CD4-positive, alpha-beta T cell treated with Interleukin-4 for 1 hour (primary cell): Measurements from ENCODE around the gene TMEM187.

Experiments used
- DNase-seq, 2 donors: peaks; one replicate each; pipeline ENCODE4 v3.0.0-alpha.2; 2020 to 2022

Gene TMEM187

DNA sequence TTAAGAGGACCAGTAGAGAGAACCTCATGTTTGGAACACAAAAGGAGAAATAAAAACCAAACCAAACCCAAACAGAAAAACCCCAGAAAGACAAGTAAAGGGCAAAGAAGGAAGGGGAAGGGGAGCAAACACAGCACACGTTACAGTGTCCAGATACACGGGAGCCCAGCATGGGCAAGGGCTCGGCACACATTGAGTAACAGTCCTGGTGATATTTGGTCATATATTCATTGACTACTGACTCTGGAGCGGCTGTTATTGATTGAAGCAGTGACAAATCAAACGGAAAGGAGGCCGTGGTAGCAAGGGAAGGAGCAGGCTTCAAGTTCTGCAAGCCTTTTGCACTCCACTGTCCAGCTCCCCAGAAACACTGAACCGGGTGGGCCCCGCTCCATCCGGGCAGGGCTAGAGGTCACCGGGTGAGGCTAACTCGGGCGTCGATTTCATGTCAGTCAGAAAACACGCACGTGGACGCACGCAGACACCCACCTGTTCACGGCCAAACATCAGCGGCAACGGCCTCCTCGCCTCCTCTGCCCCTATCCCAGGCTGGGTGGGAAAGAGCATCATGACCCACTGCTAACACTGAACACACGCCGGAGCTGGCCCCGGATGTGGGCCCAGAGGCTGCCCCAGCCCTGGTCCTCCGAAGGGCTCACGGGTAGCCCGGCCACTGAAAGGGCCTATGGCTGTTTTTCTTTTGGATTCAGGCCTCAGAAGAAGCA is 50.9 kb downstream of the TMEM187 start:
- no peak for DNase-seq

DNA sequence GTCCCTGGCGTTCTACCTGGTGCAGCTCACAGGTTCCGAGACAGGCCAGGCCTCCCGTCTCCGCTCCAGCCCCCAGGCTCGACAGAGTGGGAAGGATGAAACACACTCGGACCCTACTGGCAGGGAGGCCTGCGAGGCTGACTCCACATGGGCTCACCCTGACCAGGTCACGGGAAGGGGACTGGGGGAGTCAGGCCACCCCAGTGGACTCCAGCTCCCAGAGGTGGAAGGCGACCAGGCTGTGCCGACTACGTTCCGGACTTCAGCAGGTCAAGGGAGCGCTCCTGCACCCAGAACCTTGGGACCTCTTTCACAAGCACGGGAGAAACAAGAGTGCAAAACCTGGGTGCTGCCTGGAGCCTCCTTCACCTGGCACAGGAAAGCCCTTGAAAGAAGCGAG is 51.7 kb downstream of the TMEM187 start:
- no peak for DNase-seq

GRCh38 chrX:154025230-154025629 is 52.7 kb downstream of the TMEM187 start:
- no peak for DNase-seq

- no peak for DNase-seq
These were observed 53.8 kb downstream of the TMEM187 start for GRCh38 chrX:154026136-154027021.

DNA sequence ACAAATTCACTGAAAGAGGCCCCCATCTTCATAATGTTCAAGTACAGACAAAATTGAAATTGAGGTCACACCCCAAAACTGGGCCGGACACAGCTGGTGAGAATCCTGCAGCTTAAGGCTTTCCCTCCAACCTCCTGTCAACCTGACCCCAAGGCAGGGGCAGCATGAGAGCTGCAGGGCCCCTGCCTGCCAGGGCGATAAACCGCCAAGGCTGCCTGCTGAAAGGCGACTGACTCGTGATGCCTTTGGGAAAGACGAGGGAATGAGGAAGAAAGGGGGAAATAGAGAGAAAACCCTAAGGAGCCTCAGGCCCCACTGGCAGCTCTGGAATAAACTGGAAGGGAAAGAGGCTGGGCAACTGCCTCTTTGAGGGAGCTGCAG is 54.5 kb downstream of the TMEM187 start:
- no peak for DNase-seq

GRCh38 chrX:154027986-154028385 is 55.4 kb downstream of the TMEM187 start:
- no peak for DNase-seq

DNA sequence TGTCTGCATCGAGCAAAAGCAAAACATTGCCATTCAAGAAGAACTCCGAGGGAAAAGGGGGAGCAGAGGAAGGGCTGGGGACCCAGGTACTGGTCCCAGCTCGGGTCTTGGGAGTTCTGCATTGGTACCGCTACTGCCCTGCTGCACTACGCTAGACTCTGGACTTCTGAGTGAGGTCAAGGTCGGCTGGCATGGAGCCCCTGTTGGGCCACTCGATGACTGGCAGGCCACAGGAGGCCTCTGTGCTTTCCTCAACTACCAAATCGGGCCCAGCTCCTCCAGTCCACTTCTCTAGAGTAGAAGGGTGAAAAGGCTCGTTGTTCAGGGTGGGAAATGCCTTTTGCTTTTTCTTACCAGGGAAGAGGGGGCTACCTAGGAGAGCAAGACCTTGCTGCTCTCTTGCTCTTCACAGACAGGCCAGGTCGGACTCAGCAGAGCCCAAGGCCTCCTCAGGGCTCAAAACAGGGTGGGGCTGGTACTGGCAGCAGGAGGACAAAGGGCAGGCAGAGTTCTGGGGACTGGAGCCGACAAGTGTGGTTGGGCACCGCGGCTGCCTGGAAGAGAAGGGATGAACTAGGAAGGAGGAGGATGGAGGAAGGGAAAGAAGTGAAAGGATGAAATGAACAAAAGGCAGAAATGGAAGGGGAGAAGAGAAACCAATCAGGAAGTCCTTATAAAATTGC is 56.1 kb downstream of the TMEM187 start:
- DNase-seq: no peak

- no peak for DNase-seq
These were observed 56.9 kb downstream of the TMEM187 start for GRCh38 chrX:154029439-154029838.

GRCh38 chrX:154030266-154030665 is 57.7 kb downstream of the TMEM187 start:
- DNase-seq: no peak

DNA sequence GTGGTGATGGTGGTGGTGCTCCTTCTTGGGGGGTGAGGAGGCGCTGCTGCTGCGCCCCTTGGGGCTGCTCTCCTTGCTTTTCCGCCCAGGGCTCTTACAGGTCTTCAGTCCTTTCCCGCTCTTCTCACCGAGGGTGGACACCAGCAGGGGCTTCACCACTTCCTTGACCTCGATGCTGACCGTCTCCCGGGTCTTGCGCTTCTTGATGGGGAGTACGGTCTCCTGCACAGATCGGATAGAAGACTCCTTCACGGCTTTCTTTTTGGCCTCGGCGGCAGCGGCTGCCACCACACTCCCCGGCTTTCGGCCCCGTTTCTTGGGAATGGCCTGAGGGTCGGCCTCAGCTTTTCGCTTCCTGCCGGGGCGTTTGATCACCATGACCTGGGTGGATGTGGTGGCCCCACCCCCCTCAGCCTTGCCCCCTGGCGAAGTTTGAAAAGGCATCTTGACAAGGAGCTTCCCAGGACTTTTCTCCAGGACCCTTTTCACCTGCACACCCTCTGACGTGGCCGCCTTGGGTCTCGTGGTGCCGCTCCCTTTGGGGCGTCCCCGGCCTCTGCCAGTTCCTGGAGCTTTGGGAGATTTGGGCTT is 58.3 kb downstream of the TMEM187 start:
- DNase-seq: no peak

GRCh38 chrX:154032160-154032559 is 59.6 kb downstream of the TMEM187 start:
- no peak for DNase-seq

GRCh38 chrX:154032653-154033052 is 60.1 kb downstream of the TMEM187 start:
- DNase-seq: no peak
